H9 (cell line): Measurements from ENCODE around the gene NDUFV1. TPM values are rescaled to one million over a fixed set of nuclear protein-coding genes. Genes with fewer than 3 reads are reported as not detected.

Experiments used
- DNase-seq: peaks from one replicate; pipeline ENCODE4 v3.0.0-alpha.2; 2017
- H2AFZ ChIP-seq: one replicate; pipeline ENCODE4 v1.6.1; 2013; ENCODE audit warnings: mild to moderate bottlenecking, low read length, control low read depth, moderate library complexity
- H2AK5ac ChIP-seq: 2 replicates; pipeline ENCODE4 v1.6.1; 2013; ENCODE audit warnings: low read length, control low read depth, mixed read lengths; ENCODE audit not compliant: insufficient read length
- H2BK120ac ChIP-seq: one replicate; pipeline ENCODE4 v1.6.1; 2013; ENCODE audit warnings: low read depth, mild to moderate bottlenecking, low read length, control low read depth, inconsistent platforms; ENCODE audit not compliant: poor library complexity, severe bottlenecking
- H2BK12ac ChIP-seq: 2 replicates; pipeline ENCODE4 v1.6.1; 2013; ENCODE audit warnings: low read length, control low read depth, mixed read lengths, low read depth; ENCODE audit not compliant: insufficient read length
- H2BK15ac ChIP-seq: 2 replicates; pipeline ENCODE4 v1.6.1; 2013; ENCODE audit warnings: low read depth, low read length, control low read depth
- H2BK20ac ChIP-seq: one replicate; pipeline ENCODE4 v1.6.1; 2013; ENCODE audit warnings: low read depth, mild to moderate bottlenecking, low read length, control low read depth, inconsistent platforms; ENCODE audit not compliant: poor library complexity, severe bottlenecking
- H2BK5ac ChIP-seq: 2 replicates; pipeline ENCODE4 v1.6.1; 2013; ENCODE audit warnings: low read length, control low read depth, mixed read lengths; ENCODE audit not compliant: insufficient read length
- H3K14ac ChIP-seq: 2 replicates; pipeline ENCODE4 v1.6.1; 2013; ENCODE audit warnings: low read length, control low read depth; ENCODE audit not compliant: insufficient read depth
- H3K18ac ChIP-seq: 2 replicates; pipeline ENCODE4 v1.6.1; 2013; ENCODE audit warnings: low read depth, mild to moderate bottlenecking, mixed read lengths, low read length, control low read depth; ENCODE audit not compliant: insufficient read length
- H3K23ac ChIP-seq: 2 replicates; pipeline ENCODE4 v1.6.1; 2013; ENCODE audit warnings: low read length, control low read depth, mixed read lengths, low read depth; ENCODE audit not compliant: insufficient read length
- H3K23me2 ChIP-seq: 2 replicates; pipeline ENCODE4 v1.6.1; 2013; ENCODE audit warnings: low read depth, mild to moderate bottlenecking, mixed read lengths, low read length, control low read depth; ENCODE audit not compliant: insufficient read length, poor library complexity, severe bottlenecking
- H3K27ac ChIP-seq: 2 replicates; pipeline ENCODE4 v1.5.1; 2013; ENCODE audit warnings: low read length, control low read depth, mixed read lengths, low read depth; ENCODE audit not compliant: insufficient read length
- H3K27me3 ChIP-seq: 2 replicates; pipeline ENCODE4 v1.6.1; 2013; ENCODE audit warnings: low read length, control low read depth, inconsistent platforms; ENCODE audit not compliant: insufficient read depth
- H3K4ac ChIP-seq: 2 replicates; pipeline ENCODE4 v1.6.1; 2013; ENCODE audit warnings: low read depth, mild to moderate bottlenecking, control low read depth, inconsistent platforms, low read length, moderate library complexity
- H3K4me1 ChIP-seq: 2 replicates; pipeline ENCODE4 v1.6.1; 2013; ENCODE audit warnings: low read length, control low read depth, inconsistent platforms; ENCODE audit not compliant: insufficient read depth
- H3K4me2 ChIP-seq: 2 replicates; pipeline ENCODE4 v1.6.1; 2013; ENCODE audit warnings: low read length, control low read depth, mixed read lengths; ENCODE audit not compliant: insufficient read length, insufficient read depth
- H3K56ac ChIP-seq: 2 replicates; pipeline ENCODE4 v1.6.1; 2013; ENCODE audit warnings: low read depth, mild to moderate bottlenecking, mixed read lengths, low read length, control low read depth; ENCODE audit not compliant: insufficient read length
- H3K79me1 ChIP-seq: 2 replicates; pipeline ENCODE4 v1.6.1; 2013; ENCODE audit warnings: low read depth, mild to moderate bottlenecking, moderate library complexity, low read length, control low read depth, inconsistent platforms; ENCODE audit not compliant: insufficient read depth, poor library complexity, severe bottlenecking
- H3K79me2 ChIP-seq: 2 replicates; pipeline ENCODE4 v1.6.1; 2013; ENCODE audit warnings: low read length, control low read depth, inconsistent platforms; ENCODE audit not compliant: insufficient read depth
- H3K9ac ChIP-seq: 2 replicates; pipeline ENCODE4 v1.6.1; 2013; ENCODE audit warnings: low read length, control low read depth, mixed read lengths; ENCODE audit not compliant: insufficient read length; ENCODE audit errors: extremely low read depth
- H3K9me3 ChIP-seq: one replicate; pipeline ENCODE4 v1.6.1; 2013; ENCODE audit warnings: low read depth, low read length, inconsistent platforms; ENCODE audit not compliant: control insufficient read depth
- H3T11ph ChIP-seq: one replicate; pipeline ENCODE4 v1.6.1; 2013; ENCODE audit warnings: mild to moderate bottlenecking, low read length, control low read depth, inconsistent platforms
- H4K20me1 ChIP-seq: one replicate; pipeline ENCODE4 v1.6.1; 2013; ENCODE audit not compliant: control insufficient read depth, insufficient read length, insufficient read depth
- H4K5ac ChIP-seq: 2 replicates; pipeline ENCODE4 v1.6.1; 2013; ENCODE audit warnings: low read depth, mild to moderate bottlenecking, mixed read lengths, low read length, control low read depth; ENCODE audit not compliant: insufficient read length
- H4K8ac ChIP-seq: replicated peaks from 2 replicates; pipeline ENCODE4 v1.6.1; 2013; ENCODE audit warnings: low read length, control low read depth, mixed read lengths, low read depth; ENCODE audit not compliant: insufficient read length
- H4K91ac ChIP-seq: 2 replicates; pipeline ENCODE4 v1.6.1; 2013; ENCODE audit warnings: low read depth, mild to moderate bottlenecking, moderate library complexity, mixed read lengths, low read length, control low read depth; ENCODE audit not compliant: insufficient read length
- H3K27ac Mint-ChIP-seq, 3 experiments: 2 replicates in 2 of 3; 3 replicates in 1 of 3; pipeline ENCODE4 v1.8.0; 2020 to 2021; ENCODE audit warnings: mixed read lengths in 3 of 3, mild to moderate bottlenecking in 1 of 3, moderate library complexity in 1 of 3
- H3K27me3 Mint-ChIP-seq: 2 replicates; pipeline ENCODE4 v1.8.0; 2021; ENCODE audit warnings: low read depth, mild to moderate bottlenecking, moderate library complexity, mixed read lengths
- H3K36me3 Mint-ChIP-seq, 3 experiments: 2 replicates in 2 of 3; 3 replicates in 1 of 3; pipeline ENCODE4 v1.8.0; 2020 to 2021; ENCODE audit warnings: low read depth in 3 of 3, mixed read lengths in 3 of 3; ENCODE audit not compliant: insufficient read depth in 1 of 3
- H3K4me1 Mint-ChIP-seq, 2 experiments: 2 replicates each; pipeline ENCODE4 v1.8.0; 2020; ENCODE audit warnings: mixed read lengths in 2 of 2
- H3K4me3 Mint-ChIP-seq, 2 experiments: 2 replicates in 1 of 2; 3 replicates in 1 of 2; pipeline ENCODE4 v1.8.0; 2020 to 2021; ENCODE audit warnings: mild to moderate bottlenecking in 2 of 2, mixed read lengths in 2 of 2, moderate library complexity in 1 of 2
- H3K9me3 Mint-ChIP-seq, 2 experiments: 2 replicates in 1 of 2; 3 replicates in 1 of 2; pipeline ENCODE4 v1.8.0; 2020; ENCODE audit warnings: mild to moderate bottlenecking in 2 of 2, mixed read lengths in 2 of 2, moderate library complexity in 1 of 2
- CTCF ChIP-seq: fragments of 200-600 bp; sonication (generic); conservative IDR thresholded peaks from 3 replicates; pipeline ENCODE4 v1.8.0; 2021; ENCODE audit warnings: antibody characterized with exemption, mild to moderate bottlenecking
- WGBS: extraction: QIAGEN DNeasy Blood & Tissue Kit; methylation state at CpG from one replicate; pipeline ENCODE4 v1.1.7; 2013; ENCODE audit warnings: missing lambda C conversion rate, low lambda C conversion rate, mixed read lengths; ENCODE audit not compliant: insufficient read length; ENCODE audit errors: extremely low coverage; 5-methylcytosine and 5-hydroxymethylcytosine counted together
- total RNA-seq: library from RNA; stranded (reverse); gene quantifications from 2 replicates; pipeline ENCODE4 v1.2.1, GENCODE V29; 2021

NDUFV1 gene
- total RNA-seq, 1 experiment from 2014 or later, result 154 TPM

- Histone ChIP-seq H3K27me3 (no peaks in the 10 kb centered on the region), H3K14ac (no peak overlapping the region), H3K23ac (no peak overlapping the region), H3K23me2 (peaks cover 9% of the 10 kb centered on the region), H3K27ac (no peak overlapping the region), H4K91ac (no peak overlapping the region), H2AK5ac (no peak overlapping the region), H4K8ac (no peak overlapping the region), H3K4me1 (no peaks in the 10 kb centered on the region), H4K5ac (no peak overlapping the region), H2BK5ac (no peak overlapping the region), H4K20me1 (no peaks in the 10 kb centered on the region), H3K4ac (no peak overlapping the region), H3K4me2 (no peak overlapping the region), H3K56ac (no peak overlapping the region), H3K79me1 (no peaks in the 10 kb centered on the region), H3K79me2 (no peaks in the 10 kb centered on the region), H2BK20ac (no peak overlapping the region), H3T11ph (no peak overlapping the region), H2BK120ac (no peak overlapping the region), H3K18ac (no peak overlapping the region), H3K9me3 (no peaks in the 10 kb centered on the region), H2AFZ (no peak overlapping the region), H2BK12ac (no peak overlapping the region), H2BK15ac (no peak overlapping the region), H3K9ac (no peak overlapping the region)
- no peak for DNase-seq
- Mint-ChIP-seq H3K27me3 (peaks cover 9% of the 10 kb centered on the region; the same call in 1 of the 2 replicates), H3K4me3 (peak overlapping the region; percentile 88 to 95; a peak in 4 of 5 replicates), H3K4me1 (peaks cover 29 to 31% of the 10 kb centered on the region in 2 experiments), H3K36me3 (peaks cover 13 to 38% (median 35%) of the 10 kb centered on the region in 3 experiments), H3K27ac (peak overlapping the region in 1 of 3 experiments; percentile 81; a peak in 1 of 7 replicates), H3K9me3 (no peaks in the 10 kb centered on the region; a peak in 2 of 5 replicates)
- no CpG with 5 or more reads among the region's 8 CpGs for WGBS
- TF ChIP-seq CTCF, result no peak
These were observed 1.8 kb downstream of the NDUFV1 start for GRCh38 chr11:67608486-67608885.
